GM19240 (cell line): ENCODE measurements around the gene FHIT.

Source experiments
- DNase-seq: peaks from one replicate; pipeline ENCODE4 v3.0.0; 2011; ENCODE audit warnings: low spot score; ENCODE audit not compliant: insufficient read length

Gene FHIT

DNA sequence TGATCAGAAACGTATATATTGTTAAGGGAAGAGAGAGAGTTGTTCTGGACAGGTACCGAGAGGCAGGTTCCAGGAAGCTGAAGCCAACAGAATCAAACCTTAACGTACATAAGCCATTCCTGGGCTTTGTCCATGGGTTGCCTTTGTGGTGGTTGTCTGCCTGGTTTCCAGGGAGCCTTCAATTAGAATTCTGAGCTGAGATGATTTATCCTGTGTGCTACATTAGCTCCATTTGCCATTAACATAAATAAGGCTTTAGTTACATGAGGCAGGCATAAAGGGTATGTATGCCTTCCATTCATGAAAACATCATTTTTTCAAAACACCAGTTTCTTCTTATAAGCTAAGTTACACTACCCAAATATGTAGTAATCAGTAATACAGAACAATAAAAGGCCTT, 1472.0 kb downstream of the FHIT start:
- no peak for DNase-seq

DNA sequence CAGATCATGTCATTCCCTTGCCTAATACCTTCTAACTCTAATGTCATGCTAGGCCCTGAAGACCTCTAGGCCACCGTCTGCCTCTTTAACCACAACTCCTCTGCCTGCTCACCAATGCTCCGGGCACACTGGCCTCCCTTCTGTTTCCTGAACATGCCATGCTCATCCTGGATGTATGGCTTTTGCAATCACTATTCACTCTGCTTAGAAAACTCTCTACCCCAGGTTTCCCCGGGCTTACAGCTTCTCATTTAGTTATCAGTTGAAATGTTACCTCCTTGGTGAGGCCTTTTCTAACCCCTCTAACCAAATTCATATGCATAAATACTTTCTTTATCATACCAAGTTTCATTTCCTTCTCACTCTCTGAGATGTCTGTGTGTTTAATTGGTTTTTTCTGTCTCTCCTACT, 1473.6 kb downstream of the FHIT start:
- DNase-seq = no peak

DNA sequence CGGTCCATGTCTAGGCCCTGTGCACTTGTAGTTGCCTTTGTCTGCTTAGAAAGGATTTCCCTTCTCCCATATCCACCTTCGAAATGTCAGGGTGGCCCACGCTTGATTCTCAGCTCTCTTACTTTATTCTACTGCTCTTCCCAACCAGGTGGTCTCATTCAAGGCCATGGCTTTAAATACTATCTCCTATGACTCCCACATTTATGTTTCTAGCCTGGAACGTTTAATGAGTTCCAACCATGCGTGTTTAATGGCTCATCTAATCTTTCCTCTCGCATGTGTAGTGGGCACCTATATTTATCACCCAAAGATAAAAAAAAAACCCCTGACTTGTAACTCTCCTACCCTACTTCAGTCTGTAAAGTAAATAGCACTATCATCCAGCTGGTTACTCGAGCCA, 1474.2 kb downstream of the FHIT start:
- no peak for DNase-seq

DNA sequence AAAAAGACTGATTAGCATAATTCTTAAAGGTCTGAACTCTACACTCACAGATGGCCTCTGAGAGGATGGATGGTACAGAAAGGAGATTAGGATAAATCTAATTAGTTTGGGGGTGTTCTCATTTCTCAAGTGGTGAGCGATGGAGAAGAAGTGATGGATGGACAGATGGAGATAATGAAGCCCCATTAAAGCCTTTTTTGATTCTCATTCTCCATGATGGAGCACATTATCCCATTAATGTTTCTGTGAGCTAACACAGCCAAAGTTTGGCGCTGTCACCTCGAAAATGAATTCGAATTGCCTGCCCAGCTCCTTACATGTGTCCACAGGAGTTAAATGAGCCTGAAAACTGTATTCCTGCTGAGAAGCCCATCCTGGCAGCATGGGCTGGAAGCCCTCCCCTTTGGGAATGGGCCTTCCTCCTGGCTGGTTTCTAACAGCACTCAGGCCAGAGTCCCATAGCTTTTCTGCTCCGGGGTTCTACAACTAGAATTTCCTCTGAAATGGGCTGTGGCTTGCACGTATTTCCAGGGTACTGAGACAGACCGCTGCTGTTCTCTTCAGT, 1475.4 kb downstream of the FHIT start:
- no peak for DNase-seq

DNA sequence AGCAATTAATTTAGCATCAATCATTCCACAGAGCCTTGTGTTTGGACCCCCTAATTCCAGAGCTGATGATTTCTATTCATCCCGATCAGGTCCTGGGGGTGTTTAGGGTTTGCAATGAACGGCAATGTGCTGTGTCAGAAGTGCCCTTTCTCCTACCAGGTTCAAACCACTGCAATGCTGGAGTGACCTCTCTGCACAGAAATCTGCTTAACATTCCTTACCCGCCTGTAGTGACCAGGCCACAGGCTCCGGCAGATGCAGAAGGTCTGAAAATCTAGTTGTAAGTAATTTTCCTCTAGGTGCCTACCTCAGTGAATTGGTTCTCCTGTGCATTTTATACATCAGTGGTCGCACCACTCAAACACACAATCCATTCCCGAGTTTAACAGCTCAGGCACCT, 1476.1 kb downstream of the FHIT start:
- no peak for DNase-seq

DNA sequence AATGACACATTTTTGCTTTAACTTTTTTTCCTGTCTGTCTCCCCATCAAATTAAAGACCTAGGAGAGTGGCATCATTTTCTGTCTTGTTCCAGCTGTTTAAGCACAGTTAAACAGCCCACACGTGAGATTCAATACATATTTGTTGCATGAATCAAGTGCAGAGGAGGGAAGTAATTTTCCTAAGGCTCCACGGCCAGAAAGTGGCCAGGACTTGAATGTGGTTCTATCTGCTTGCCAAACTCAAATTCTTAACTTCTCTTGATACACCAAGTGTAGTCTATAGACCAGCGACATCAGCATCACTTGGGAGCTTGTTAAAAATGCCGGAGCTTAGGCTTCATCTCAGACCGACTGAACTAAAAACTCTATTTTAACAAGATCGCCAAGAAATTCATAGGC, 1476.6 kb downstream of the FHIT start:
- DNase-seq = no peak

DNA sequence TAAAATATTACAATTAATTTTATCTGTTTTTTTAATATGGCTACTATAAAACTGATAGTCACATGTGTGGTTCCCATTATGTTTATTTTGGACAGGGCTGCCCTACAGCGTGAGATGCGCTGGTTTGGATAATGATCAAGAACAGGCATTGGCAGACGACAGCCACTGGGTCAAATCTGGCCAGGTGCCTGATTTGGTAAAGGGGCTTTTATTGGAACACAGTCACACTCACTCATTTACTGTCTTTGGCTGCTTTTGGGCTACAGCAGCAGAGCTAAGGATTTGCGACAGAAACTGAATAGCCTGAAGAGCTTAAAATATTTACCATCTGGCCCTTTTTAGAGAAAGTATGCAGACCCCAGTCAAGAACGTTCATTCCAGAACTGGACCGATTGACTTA, 1477.3 kb downstream of the FHIT start:
- DNase-seq = no peak

DNA sequence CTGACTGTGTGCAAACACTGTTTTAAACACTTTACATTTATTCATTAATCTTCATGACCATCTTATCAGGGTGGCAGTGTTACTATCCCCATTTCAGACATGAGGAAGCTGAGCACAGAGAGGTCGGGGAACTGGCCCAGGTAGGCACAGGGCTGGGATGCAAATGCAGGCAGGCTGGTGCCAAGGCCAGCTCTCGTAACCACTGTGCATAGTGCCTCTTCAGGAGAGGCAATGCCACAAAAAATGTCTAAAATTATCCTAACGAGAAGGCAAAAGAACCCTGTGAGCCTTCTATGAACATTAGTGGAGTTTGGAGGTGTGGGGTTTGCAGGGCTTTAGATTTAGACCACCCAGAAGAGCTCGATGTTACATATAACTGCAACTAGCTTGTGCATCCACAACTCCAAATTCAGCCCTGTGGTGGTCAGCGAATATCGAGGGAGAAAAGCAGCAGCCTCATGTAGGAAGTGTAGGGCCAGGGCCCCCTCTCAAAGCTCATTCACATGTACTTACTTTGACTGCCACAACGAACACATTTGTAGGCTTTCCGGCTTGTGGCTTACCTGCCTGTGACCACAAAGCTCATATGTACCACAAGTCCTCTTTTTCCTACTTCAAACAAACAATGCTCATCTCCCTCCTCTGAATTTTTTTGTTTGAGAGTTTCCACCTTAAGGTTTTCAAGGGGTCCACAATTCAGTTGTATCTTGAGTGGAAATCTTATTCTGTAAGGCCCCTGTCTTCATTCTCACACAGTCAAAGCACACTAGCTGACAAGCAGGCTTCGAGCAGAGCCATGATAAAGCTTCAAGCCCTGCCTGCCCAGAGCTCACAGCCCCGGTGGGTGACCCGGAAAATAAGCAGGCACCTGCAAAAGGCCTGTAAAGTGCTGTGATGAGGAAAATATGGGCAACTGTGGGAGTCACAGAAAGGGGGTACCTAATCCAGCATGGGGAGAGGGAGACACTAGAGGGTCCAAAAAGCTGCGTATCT, 1478.5 kb downstream of the FHIT start:
- no peak for DNase-seq

DNA sequence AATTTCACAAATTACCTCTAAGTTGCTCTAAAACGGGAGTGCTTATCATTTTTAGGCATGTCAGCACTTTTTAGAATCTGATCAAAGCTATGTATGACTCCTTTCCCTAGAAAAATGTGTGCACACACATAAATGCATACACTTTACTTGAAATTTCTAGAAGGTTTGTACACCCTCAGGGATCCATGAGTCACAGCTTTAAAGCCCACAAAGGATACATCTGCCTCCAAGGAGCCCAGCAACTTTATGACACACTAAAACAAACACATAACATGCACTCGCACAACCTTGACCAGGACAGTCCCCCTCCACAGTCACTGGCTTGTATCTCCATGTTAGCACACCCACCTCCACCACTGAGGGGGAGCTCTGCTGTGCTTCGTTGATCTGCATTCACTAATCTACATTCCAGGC, 1479.5 kb downstream of the FHIT start:
- no peak for DNase-seq

DNA sequence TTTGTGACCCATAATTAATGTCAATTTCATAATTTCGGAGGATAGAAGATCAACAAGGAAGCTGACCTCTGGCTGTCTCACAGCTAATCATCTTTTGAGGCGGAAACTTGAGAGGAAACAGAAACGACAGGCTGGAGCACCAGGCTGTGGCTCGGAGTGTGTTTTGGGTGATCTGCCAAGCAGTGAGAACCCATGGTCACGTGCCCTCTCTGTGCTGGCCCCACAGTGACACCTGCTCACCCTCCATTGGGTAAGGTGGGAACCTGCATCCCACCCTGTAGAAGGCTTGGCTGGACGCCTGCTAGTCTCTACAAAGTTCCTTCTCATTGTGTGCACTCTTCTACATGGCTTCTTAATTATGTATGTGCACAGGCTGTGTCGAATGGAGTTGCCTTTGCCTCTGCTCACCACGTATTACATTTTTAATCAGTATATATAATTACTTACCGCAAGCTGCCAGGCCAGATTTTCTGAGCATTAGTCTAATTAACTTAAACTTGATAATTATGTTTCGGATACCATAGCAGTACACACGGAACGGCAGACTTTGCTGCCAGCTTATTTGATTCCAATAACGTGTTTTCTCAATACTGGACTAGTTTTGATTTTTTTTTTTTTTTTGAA, 1482.0 kb downstream of the FHIT start:
- no peak for DNase-seq

DNA sequence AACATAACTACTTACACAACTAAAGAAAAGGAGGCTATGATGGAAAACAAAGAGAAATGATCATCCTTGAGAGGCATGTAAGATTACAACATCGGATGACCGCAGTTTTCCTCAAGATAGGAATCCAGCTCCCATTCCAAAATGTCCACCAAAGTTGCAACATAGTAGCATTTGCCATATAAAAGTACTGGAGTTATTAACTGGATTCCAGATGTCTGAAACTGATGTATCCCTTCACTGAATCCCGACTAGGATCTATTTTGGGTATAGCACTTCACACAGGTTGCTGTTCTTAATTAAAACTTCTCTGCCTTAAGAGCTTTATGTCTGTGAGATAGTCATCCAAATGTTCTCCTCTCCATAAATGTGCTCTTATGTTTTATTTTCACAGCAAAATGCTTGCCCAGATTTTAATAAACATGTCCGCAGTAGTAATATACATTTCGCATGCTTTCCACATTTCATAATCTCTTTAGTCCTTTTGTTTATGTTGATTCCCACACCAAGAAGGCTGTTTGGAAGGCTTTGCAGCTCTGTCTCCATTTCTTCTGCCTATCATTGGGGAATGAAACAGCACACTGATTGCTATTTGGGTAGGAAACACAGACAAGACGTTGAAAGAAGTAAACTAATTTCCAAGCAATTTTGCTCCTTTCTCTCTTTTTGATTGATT, 1484.9 kb downstream of the FHIT start:
- DNase-seq = no peak

DNA sequence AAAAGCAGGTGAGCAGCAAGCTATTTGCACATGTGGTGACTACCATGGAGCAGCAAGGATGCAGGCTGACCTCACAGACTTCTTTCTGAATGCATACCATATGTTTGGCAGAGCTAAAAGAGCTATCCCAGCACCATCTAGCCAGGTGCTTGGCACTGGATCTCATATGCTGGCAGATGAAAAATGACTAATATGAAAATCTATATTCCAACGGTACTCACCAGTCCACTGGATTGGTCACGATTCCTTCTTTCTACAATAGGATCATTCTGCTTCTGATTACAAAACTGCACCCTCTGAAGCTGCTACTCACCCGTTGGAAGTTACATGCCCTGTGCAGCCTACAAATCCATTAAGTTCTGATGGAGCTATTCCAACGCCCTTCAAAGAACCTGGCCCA, 1487.1 kb downstream of the FHIT start:
- no peak for DNase-seq

DNA sequence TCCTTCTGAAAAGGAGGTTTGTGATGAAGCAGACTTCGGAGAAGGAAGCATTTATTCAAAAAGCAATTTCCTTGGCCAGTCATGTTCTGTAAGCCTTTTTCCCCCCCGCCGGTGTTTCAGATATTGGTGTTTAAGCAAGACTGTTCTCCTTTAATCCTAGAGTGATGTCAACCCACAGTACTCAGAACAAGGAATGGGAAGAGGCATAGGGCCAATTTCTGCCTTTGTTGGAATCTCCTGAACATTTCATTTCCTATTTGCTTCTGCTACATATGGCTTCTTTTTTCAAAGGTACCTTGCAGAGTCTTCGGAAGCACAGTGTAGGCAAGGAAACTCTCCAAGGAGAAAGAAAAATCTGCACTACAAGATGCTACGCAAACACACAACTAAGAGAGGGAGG, 1488.3 kb downstream of the FHIT start:
- DNase-seq = no peak

DNA sequence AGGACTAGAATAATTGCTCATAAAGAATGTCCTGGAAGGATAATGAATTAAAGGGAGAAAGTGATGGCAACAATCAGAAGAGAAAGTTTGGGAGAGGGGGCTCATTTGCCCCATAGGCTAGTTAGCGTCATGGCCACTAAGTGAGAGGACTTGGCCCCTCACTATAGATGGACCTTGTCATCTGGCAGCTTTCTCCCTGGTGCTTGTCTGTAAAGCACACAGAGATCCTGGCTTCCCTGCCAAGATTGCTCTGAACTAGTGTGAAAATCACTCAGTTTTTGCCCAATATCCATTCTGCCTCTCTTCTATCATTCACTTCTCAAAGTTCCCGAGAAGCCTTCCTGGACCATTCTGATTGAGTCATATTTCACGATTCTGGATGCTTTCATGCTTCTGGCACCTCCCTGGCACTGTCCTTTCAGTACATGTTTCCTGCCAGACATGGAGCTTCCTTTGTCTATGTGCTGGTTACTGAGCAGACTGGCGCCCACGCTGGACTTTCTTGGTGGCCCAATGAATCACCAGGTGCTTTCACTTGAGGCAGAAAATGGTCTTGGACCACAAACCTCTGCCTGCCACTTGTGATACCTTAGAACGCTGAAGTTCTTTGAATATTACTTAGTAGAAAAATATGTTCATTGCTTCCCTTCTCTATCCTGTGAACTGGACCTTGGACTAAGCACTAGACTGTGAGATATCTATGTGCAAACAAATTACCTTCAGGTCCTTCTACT, 1491.8 kb downstream of the FHIT start:
- DNase-seq = no peak

DNA sequence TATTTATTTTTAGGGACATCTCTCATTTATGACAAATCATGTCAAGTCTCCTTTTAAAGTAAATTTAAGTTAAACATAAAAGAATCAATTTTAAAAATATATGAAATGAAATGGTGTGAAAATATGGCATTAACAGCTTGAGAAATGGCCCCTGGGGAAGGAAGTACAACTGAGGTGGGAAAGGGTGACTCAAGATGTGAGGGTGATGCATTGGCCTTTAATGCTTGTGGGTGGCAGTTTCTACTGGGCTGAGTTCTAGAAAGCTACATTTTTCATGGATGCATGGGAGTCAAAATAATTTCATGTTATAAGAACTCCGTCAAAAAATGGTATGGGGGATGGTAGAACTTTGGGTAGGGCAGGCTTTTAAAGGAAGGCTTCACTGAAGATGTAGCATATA, 1492.6 kb downstream of the FHIT start:
- DNase-seq = no peak

DNA sequence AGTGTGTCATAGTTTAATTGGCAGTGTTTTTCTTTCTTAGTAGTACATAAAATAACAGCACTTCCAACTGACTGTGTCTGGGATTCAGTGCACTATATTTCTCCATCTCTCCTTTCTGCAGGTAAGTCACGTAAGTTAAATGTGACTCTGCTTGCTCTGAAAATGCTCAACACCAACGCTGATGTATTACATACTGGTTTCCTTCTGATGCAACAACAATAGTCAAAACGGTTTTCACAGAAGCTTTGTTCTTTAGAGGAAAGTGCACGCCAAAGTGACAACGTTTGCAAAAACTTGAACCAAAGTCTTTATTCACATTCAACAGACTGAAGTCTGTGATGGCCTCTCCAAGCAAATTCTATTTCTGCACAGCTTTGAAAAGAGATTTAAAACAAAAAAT, 1494.3 kb downstream of the FHIT start:
- no peak for DNase-seq

DNA sequence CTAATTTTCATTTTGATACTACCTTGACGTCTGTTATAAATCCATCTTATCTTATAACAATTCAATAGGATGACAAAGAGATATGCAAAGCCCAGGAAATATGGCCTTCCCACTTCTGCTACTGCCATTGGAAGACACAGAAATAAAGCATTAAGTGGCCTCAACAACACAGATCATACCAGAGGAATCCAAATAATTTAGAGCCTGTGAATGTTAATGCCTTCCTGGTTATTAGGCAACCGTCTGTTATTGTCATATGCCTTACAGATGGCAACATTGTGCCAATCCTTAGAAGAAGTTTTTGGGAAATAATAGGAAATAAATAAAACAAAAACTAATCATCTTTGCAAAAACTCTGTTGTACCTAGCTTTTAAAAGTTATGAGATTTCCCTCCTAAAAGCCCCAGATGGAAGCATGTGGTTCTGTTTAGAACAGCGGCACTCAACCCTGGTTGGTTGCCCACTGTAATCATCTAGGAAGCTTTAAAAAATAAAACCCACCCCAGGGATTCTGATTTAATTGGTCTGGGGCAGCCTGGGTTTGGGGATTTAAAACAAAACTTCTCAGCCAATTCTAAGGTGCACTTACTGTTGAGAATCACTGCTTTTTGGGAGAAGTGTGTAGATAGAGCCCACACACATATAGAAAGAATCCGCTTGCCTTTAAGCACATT, 1496.7 kb downstream of the FHIT start:
- no peak for DNase-seq

DNA sequence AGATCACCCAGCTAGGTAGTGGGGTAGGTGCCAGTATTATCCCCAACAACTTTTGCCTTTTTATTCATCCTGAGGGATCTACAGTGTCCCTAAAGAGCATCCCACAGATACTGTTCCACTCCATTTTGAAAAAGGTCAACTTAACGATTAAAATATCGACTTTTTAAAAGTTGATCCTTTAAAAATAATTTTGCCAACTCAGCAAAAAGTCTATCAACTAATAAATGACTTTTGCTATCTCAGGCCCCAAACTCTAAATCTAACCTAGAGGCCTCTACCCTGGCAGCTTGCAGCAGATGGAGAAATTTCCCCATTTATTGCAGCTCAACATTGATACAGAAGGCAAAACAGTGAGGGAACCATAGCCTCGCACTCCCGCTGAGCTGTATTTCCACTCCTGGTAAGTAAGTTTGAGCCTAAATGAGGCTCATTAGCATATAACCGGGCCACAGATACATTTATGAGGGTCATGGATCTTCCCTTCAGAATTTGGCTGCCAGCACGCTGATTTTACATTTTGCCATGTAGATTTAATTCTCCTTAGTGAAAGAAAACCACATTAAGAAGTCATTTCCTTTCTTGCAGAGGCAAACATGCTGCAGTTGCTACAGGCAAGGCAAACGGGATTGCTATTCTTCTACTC, 1497.3 kb downstream of the FHIT start:
- DNase-seq = no peak

DNA sequence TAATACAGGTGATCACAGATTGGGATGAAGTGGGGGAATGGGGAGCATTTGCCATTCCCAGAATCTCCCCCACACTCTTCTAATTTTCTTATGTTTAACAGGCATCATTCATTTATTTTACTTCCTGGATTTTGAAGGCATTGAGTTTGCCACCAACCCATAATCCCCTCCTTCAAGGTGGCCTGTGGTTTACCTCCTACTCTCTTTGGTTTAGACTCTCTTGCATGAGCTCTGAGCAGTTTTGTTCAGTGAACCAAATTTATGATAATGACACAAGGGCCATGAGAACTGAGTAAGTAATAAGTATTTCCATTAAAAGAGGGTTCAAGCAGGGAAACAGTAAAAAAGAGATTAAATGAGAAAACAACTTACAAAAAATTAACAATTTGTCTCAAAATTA, 1498.3 kb downstream of the FHIT start:
- DNase-seq = no peak

DNA sequence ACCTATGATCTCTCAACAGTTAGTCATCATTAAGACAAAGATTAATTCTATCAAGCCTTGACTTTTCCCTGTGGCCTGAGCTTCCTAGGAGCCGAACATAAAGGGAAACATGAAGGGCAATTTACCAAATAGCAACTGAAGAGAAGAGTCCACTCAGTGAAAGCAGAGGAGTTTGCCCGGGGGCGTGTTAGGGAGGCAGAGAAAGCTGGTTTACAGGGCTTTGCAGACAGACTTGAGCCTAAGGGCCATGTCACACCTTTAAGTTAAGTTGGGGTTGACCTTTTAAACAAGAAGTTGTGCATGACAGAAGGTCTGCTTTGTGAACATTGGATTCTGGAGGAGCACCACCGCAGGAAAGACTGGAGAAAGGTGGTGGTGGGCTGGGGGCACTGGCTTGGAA, 1499.6 kb downstream of the FHIT start:
- DNase-seq = no peak
